Ishikawa (cell line): ENCODE results near the gene ERCC3.

Experiments
- CEBPB ChIP-seq: IDR thresholded peaks from 2 replicates; pipeline ENCODE4 v1.6.1; 2012
- CREB1 ChIP-seq: IDR thresholded peaks from 2 replicates; pipeline ENCODE4 v1.6.1; 2012; ENCODE audit warnings: low read depth
- EGR1 ChIP-seq: IDR thresholded peaks from 2 replicates; pipeline ENCODE4 v1.6.1; 2012
- EP300 ChIP-seq: IDR thresholded peaks from 2 replicates; pipeline ENCODE4 v1.6.1; 2012; ENCODE audit warnings: borderline replicate concordance
- FOXM1 ChIP-seq: IDR thresholded peaks from 2 replicates; pipeline ENCODE4 v1.6.1; 2012; ENCODE audit warnings: low read depth, borderline replicate concordance
- NFIC ChIP-seq: IDR thresholded peaks from 2 replicates; pipeline ENCODE4 v1.6.1; 2012
- RAD21 ChIP-seq: IDR thresholded peaks from 2 replicates; pipeline ENCODE4 v1.6.1; 2012; ENCODE audit warnings: low read depth
- TAF1 ChIP-seq: IDR thresholded peaks from 2 replicates; pipeline ENCODE4 v1.6.1; 2012; ENCODE audit warnings: low read depth, mild to moderate bottlenecking
- TCF12 ChIP-seq: IDR thresholded peaks from 2 replicates; pipeline ENCODE4 v1.6.1; 2012; ENCODE audit warnings: low read depth
- TEAD4 ChIP-seq: IDR thresholded peaks from 2 replicates; pipeline ENCODE4 v1.6.1; 2012
- YY1 ChIP-seq: IDR thresholded peaks from 2 replicates; pipeline ENCODE4 v1.6.1; 2012; ENCODE audit warnings: low read depth
- ZBTB7A ChIP-seq: IDR thresholded peaks from 2 replicates; pipeline ENCODE4 v1.6.1; 2012; ENCODE audit warnings: low read depth
- TF ChIP-seq, protein P1 (sequence below): IDR thresholded peaks from 2 replicates; pipeline ENCODE4 v1.6.1; 2012
- TF ChIP-seq, protein P2 (sequence below): IDR thresholded peaks from 2 replicates; pipeline ENCODE4 v1.6.1; 2012
- TF ChIP-seq, protein P3 (sequence below): IDR thresholded peaks from 2 replicates; pipeline ENCODE4 v1.6.1; 2012; ENCODE audit warnings: low read depth, mild to moderate bottlenecking

ERCC3 gene

DNA sequence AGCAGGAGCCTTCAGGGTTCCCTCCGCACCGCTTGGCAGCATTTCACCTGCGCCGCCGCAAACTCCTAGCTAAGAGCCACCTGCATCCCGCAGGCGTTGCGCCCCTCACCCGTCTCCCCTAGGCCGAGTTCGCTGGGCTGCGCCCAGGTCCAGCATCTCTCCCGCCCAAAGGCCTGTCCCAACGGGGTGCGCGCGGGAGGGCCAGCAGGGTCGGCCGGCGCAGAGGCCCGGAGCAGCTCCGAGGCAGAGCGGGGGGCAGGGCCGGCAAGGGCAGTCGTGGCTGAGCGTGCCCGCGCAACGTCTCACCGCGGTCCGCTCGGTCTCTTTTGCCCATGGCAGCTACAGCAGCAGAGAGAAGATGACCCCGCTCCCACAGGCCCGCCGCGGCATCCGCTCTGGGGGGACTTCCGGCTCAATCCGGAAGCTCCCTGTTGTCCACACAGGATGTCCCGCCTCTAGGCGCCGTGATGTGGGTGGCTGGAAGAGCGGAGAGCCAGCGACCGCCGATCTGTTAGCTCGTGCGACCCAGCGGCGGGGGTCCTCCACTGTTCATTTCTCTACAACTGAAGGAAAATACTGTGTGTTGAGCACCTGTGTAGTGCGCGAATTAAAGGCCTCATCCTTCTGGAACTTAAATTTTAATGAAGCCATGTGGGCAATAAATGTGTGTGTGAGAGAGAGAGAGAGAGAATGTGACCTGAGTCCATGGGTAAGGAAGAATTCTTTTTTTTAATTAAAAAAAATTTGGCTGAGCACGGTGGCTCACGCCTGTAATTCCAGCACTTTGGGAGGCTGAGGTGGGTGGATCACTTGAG, at the start of gene ERCC3:
ERCC3 (minus strand) TSS at position 397 of the 815 bp plus-strand sequence; CDS start at position 334, 63 bp downstream.
- TF ChIP-seq, protein P1, sequence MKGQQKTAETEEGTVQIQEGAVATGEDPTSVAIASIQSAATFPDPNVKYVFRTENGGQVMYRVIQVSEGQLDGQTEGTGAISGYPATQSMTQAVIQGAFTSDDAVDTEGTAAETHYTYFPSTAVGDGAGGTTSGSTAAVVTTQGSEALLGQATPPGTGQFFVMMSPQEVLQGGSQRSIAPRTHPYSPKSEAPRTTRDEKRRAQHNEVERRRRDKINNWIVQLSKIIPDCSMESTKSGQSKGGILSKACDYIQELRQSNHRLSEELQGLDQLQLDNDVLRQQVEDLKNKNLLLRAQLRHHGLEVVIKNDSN, result no peak
- TF ChIP-seq RAD21, result no peak
- TF ChIP-seq TEAD4, result no peak
- TF ChIP-seq TCF12, result no peak
- TF ChIP-seq, protein P2, sequence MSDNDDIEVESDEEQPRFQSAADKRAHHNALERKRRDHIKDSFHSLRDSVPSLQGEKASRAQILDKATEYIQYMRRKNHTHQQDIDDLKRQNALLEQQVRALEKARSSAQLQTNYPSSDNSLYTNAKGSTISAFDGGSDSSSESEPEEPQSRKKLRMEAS, result peak; percentile 77; the same call in 1 of the 2 replicates
- TF ChIP-seq CEBPB, result no peak
- TF ChIP-seq NFIC, result no peak
- TF ChIP-seq FOXM1, result no peak
- TF ChIP-seq, protein P3, sequence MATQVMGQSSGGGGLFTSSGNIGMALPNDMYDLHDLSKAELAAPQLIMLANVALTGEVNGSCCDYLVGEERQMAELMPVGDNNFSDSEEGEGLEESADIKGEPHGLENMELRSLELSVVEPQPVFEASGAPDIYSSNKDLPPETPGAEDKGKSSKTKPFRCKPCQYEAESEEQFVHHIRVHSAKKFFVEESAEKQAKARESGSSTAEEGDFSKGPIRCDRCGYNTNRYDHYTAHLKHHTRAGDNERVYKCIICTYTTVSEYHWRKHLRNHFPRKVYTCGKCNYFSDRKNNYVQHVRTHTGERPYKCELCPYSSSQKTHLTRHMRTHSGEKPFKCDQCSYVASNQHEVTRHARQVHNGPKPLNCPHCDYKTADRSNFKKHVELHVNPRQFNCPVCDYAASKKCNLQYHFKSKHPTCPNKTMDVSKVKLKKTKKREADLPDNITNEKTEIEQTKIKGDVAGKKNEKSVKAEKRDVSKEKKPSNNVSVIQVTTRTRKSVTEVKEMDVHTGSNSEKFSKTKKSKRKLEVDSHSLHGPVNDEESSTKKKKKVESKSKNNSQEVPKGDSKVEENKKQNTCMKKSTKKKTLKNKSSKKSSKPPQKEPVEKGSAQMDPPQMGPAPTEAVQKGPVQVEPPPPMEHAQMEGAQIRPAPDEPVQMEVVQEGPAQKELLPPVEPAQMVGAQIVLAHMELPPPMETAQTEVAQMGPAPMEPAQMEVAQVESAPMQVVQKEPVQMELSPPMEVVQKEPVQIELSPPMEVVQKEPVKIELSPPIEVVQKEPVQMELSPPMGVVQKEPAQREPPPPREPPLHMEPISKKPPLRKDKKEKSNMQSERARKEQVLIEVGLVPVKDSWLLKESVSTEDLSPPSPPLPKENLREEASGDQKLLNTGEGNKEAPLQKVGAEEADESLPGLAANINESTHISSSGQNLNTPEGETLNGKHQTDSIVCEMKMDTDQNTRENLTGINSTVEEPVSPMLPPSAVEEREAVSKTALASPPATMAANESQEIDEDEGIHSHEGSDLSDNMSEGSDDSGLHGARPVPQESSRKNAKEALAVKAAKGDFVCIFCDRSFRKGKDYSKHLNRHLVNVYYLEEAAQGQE, result no peak
- no peak for TF ChIP-seq EP300
- peak; percentile 20; the same call in 1 of the 2 replicates for TF ChIP-seq EGR1
- no peak for TF ChIP-seq YY1
- TF ChIP-seq TAF1, result peak; percentile 81
- TF ChIP-seq CREB1, result no peak
- TF ChIP-seq ZBTB7A, result peak; percentile 30

DNA sequence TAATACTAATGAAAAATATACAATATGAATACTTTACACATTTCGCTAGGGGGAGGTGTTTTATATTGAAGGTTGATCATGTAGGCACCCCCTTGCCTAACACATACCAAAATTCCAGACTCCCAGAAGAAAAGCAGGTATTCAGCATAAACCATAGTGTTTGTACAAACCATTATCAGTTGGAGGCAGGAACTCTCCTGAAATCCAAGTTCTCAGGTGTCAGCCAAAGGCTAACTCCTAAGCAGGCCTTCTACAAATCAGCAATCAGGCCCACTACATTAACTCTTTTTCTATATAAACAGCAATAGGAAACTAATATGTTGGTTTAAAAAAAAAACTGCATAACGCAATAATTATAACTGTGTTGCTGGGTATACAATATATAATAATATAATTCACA, 49.3 kb upstream of the ERCC3 start:
- TF ChIP-seq TAF1, result no peak
- TF ChIP-seq YY1, result no peak

DNA sequence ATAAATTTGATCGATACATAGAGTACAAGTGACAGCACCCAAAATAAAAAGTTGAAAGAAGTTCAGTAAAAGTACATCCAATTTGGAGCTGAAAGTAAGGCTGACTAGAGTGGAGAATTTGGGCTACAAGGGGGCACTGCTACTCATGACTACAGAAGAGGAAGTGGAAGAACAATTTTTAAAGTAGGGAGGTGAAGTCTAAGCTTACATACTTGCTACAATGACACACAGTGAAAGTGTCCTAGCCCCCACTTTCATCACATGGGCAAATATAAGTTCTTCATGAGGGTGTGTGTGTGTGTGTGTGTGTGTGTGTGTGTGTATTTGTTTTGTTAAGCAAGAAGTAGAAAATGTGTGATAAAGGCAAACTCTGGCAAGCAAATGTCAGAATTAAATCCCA, 48.2 kb upstream of the ERCC3 start:
- TF ChIP-seq, protein P2, result no peak

DNA sequence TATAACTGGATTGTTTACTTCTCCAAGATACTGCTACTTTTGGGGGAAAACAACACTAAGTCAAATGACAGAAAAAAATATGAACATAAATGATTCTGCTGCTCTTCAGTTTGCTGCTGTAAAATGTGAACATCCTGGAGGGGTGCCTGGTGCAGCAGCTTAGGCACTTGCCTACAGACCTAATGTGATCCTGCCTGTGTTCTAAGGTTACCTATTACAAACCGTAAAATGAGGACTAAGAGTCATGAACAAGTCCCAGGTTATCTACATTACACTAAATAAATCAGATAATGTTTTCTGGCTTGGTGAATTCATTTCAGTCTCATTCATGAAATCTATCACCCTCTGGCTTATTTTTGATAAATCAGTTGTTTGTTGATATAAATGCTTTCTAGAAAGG, 38.4 kb upstream of the ERCC3 start:
- TF ChIP-seq, protein P2, result no peak
- TF ChIP-seq YY1, result no peak
- no peak for TF ChIP-seq CREB1

DNA sequence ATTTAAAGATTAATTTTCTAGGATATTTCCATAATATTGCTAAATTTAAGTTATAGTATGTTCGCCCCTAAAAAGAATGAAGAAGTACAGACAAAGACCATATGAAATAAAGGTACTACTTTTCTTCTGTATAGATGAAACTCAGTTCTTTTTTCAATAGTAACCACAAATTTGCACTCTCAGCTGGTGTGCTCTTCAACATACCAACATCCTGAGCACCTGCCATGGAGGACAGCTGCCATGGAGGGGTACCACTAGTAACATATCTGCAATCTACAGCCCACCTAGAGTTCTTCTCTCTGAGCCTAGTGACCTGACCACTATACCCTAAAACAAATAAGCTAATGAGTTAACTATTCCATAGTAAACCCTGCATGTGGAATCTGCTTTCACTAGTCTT, 36.8 kb upstream of the ERCC3 start:
- TF ChIP-seq CEBPB, result no peak
- no peak for TF ChIP-seq EGR1
- TF ChIP-seq NFIC, result no peak
- TF ChIP-seq ZBTB7A, result no peak
- TF ChIP-seq YY1, result no peak
- TF ChIP-seq TCF12, result no peak
- TF ChIP-seq EP300, result no peak

DNA sequence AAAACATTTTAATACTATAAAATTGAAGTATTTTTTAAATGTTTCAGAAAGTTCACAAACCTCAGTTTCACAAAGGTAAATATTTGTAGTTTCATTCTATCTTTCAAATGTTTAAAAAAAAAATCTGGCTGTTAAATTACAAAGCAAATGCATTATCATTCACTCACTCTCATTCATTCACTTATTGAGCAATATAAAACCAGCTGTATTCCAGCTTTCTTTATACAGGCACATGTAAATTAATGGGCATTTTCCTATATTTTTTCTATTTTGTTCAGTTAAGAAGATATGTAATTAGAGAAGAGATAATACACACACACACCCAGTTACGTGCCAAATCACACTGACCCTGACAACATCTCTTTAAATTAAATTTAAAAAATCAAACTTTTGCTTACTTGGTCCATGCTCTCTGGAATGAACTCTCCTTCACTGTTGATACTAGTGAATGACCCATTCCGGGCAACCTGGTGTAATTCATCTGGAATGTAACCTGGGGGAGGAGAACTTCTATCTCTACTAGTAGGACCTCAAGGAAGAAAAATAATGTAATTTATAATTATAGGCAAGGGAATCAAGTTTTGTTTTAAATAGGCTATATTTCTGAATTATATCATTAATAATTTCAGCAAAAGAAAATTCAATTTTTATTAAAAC, 32.5 kb upstream of the ERCC3 start:
- TF ChIP-seq CEBPB (no peak), YY1 (no peak), NFIC (no peak), FOXM1 (no peak), TEAD4 (no peak), RAD21 (no peak), ZBTB7A (no peak)
- TF ChIP-seq, protein P1, result no peak

DNA sequence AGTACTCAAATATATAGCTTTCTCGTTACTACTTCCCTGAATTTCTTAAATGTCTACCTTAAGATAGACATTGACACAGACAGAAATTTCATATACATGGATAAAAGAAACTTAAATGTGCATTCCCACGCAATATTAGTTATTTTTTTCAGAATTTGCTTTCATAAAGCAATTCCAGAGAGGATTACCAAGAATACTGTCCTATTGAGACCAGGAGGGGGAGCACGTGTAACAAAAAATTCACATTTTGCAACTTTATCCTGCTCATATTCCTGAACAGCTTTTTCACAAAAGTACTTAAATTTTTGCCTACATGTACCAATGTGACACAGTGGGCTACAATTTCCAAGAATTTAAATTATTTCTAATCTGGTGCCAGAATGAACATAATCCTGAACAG, 30.7 kb upstream of the ERCC3 start:
- TF ChIP-seq CEBPB (no peak), FOXM1 (no peak), EP300 (no peak), RAD21 (peak; percentile 56), NFIC (no peak)
- TF ChIP-seq, protein P3, result no peak
